Liver (tissue), 3 donors: ENCODE data around the gene JAKMIP2.

Experiments
- HNF4A ChIP-seq, 2 donors: conservative IDR thresholded peaks; 2 replicates each; pipeline ENCODE4 v1.6.1; 2016; ENCODE audit warnings: antibody characterized with exemption in 2 of 2, mild to moderate bottlenecking in 2 of 2
- JUND ChIP-seq, 2 donors: IDR thresholded peaks; 2 replicates each; pipeline ENCODE4 v1.6.1; 2016; ENCODE audit warnings: antibody characterized with exemption in 2 of 2
- RAD21 ChIP-seq, 2 donors: IDR thresholded peaks; 2 replicates each; pipeline ENCODE4 v1.6.1; 2016; ENCODE audit warnings: antibody characterized with exemption in 2 of 2, mild to moderate bottlenecking in 2 of 2
- TAF1 ChIP-seq: conservative IDR thresholded peaks from 2 replicates; pipeline ENCODE4 v1.6.1; 2016; ENCODE audit warnings: antibody characterized with exemption, mild to moderate bottlenecking
- TF ChIP-seq, protein P1 (sequence below): fragments of 150-350 bp; IDR thresholded peaks from 2 replicates; pipeline ENCODE4 v1.5.1; 2017; ENCODE audit warnings: improper control_type of control experiment, low read depth, low read length; ENCODE audit not compliant: missing input control
- TF ChIP-seq, protein P2 (sequence below): IDR thresholded peaks from 2 replicates; pipeline ENCODE4 v1.6.1; 2016; ENCODE audit warnings: antibody characterized with exemption, mild to moderate bottlenecking
- donor health status: healthy.
- donor health status: healthy.

GRCh38 chr5:147561435-147561834 is 221.1 kb downstream of the JAKMIP2 start:
- TF ChIP-seq HNF4A (conservative IDR thresholded peaks at IDR 0.05) (no peak), JUND (IDR thresholded peaks at IDR 0.05) (no peak), TAF1 (no peak), RAD21 (IDR thresholded peaks at IDR 0.05) (no peak)
- TF ChIP-seq, protein P1, sequence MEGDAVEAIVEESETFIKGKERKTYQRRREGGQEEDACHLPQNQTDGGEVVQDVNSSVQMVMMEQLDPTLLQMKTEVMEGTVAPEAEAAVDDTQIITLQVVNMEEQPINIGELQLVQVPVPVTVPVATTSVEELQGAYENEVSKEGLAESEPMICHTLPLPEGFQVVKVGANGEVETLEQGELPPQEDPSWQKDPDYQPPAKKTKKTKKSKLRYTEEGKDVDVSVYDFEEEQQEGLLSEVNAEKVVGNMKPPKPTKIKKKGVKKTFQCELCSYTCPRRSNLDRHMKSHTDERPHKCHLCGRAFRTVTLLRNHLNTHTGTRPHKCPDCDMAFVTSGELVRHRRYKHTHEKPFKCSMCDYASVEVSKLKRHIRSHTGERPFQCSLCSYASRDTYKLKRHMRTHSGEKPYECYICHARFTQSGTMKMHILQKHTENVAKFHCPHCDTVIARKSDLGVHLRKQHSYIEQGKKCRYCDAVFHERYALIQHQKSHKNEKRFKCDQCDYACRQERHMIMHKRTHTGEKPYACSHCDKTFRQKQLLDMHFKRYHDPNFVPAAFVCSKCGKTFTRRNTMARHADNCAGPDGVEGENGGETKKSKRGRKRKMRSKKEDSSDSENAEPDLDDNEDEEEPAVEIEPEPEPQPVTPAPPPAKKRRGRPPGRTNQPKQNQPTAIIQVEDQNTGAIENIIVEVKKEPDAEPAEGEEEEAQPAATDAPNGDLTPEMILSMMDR: no peak
- TF ChIP-seq, protein P2, sequence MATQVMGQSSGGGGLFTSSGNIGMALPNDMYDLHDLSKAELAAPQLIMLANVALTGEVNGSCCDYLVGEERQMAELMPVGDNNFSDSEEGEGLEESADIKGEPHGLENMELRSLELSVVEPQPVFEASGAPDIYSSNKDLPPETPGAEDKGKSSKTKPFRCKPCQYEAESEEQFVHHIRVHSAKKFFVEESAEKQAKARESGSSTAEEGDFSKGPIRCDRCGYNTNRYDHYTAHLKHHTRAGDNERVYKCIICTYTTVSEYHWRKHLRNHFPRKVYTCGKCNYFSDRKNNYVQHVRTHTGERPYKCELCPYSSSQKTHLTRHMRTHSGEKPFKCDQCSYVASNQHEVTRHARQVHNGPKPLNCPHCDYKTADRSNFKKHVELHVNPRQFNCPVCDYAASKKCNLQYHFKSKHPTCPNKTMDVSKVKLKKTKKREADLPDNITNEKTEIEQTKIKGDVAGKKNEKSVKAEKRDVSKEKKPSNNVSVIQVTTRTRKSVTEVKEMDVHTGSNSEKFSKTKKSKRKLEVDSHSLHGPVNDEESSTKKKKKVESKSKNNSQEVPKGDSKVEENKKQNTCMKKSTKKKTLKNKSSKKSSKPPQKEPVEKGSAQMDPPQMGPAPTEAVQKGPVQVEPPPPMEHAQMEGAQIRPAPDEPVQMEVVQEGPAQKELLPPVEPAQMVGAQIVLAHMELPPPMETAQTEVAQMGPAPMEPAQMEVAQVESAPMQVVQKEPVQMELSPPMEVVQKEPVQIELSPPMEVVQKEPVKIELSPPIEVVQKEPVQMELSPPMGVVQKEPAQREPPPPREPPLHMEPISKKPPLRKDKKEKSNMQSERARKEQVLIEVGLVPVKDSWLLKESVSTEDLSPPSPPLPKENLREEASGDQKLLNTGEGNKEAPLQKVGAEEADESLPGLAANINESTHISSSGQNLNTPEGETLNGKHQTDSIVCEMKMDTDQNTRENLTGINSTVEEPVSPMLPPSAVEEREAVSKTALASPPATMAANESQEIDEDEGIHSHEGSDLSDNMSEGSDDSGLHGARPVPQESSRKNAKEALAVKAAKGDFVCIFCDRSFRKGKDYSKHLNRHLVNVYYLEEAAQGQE: no peak
